SK-N-MC (cell line): ENCODE data around the gene ZNF423.

Source experiments
- DNase-seq: peaks from one replicate; pipeline ENCODE4 v3.0.0-alpha.2; 2011; ENCODE audit warnings: low read depth, low spot score
- H3K27ac ChIP-seq: fragments of 200-600 bp; sonication (generic); 2 replicates; pipeline ENCODE4 v1.5.1; 2016; ENCODE audit warnings: mixed run types
- H3K36me3 ChIP-seq: fragments of 200-600 bp; sonication (generic); 2 replicates; pipeline ENCODE4 v1.6.1; 2017; ENCODE audit warnings: antibody characterized with exemption, low read length, mixed read lengths; ENCODE audit not compliant: insufficient read depth
- H3K4me3 ChIP-seq: fragments of 200-600 bp; sonication (generic); 2 replicates; pipeline ENCODE4 v1.5.1; 2016
- H3K9ac ChIP-seq: fragments of 200-600 bp; sonication (generic); 2 replicates; pipeline ENCODE4 v1.8.0; 2017; ENCODE audit warnings: mixed run types, mixed read lengths; ENCODE audit not compliant: insufficient read length
- H3K9me3 ChIP-seq: fragments of 200-600 bp; sonication (generic); 2 replicates; pipeline ENCODE4 v1.6.1; 2017; ENCODE audit warnings: low read depth, mild to moderate bottlenecking, antibody characterized with exemption, low read length, moderate library complexity, mixed read lengths
- EZH2 ChIP-seq: fragments of 200-600 bp; sonication (generic); IDR thresholded peaks from one replicate; pipeline ENCODE4 v1.6.1; 2017; ENCODE audit warnings: antibody characterized with exemption
- FOXP2 ChIP-seq: optimal IDR thresholded peaks from 2 replicates; pipeline ENCODE3; 2011; ENCODE audit warnings: mild to moderate bottlenecking, moderate library complexity; ENCODE audit not compliant: insufficient read depth; ENCODE audit errors: extremely low read length, control extremely low read depth
- POLR2AphosphoS5 ChIP-seq: IDR thresholded peaks from 2 replicates; pipeline ENCODE4 v1.6.1; 2012; ENCODE audit warnings: mild to moderate bottlenecking, low read depth, low read length, borderline replicate concordance

ZNF423 gene

DNA sequence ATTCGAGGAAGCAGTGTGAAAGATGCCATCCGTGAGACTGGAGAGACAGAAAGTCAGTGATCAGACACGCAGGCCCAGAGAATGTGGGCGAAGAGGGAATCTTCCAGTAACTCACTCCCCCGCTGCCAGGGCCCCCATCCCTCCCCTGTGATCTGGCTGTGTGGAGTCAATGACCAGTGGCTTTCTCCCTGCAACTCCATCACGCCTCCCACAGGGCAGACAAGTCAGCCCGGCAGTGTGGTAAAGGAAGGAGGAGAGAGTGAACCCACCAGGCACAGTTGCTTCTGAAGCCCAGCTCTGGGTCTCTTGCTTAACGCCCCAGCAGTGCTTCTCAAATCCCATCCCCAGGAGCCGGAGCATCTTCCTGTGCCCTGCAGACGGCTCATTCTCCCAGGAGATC, 142.1 kb downstream of the ZNF423 start:
- no peaks in the 10 kb centered on the region for H3K9me3 ChIP-seq
- no peaks in the 10 kb centered on the region for H3K36me3 ChIP-seq
- TF ChIP-seq FOXP2 (no peak), POLR2AphosphoS5 (no peak), EZH2 (no peak)
- no peak overlapping the region for H3K9ac ChIP-seq
- H3K27ac ChIP-seq: no peak overlapping the region
- no peak for DNase-seq
- H3K4me3 ChIP-seq: no peak overlapping the region

DNA sequence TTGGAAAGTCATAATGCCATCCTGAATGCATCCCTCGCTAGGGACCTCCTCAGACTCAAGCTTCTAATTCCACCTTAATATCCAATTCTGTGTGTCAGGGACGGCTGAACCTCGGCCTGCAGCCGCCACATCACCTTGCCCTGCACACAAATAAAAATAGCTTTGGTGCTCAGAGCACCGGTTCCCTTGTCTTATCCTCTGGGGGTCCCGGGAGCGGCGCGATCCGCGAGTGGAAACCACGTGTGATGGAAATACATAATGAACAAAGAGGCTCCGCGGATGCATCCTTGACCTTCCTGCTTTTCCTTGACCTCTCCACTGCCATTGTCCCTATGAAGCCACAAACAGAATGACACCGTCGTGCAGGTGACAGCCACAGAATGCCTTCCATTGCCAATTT, 143.4 kb downstream of the ZNF423 start:
- DNase-seq: no peak
- Histone ChIP-seq H3K4me3 (no peak overlapping the region), H3K9ac (no peak overlapping the region), H3K9me3 (no peaks in the 10 kb centered on the region), H3K36me3 (no peaks in the 10 kb centered on the region), H3K27ac (no peak overlapping the region)
- TF ChIP-seq EZH2: no peak
- no peak for TF ChIP-seq POLR2AphosphoS5
- TF ChIP-seq FOXP2: no peak

DNA sequence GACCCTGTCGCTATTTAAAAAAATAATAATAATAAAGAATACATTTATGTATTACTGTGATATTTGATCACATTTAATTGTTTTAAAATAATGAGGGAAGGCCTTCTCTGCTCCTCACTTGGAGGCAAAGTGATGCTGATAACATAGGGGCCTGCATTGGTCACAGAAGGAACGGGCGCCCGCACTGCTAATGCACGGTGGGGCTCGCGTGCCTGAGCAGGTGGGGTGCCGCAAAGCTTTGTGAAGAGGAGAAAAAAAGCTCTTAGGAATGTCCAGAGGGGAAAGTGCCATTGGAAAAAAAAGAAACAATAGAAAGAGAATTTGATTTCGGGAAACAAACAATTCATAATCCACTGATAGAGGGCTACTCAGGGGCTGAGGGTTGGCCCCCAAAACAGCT, 143.8 kb downstream of the ZNF423 start:
- Histone ChIP-seq H3K4me3 (no peak overlapping the region), H3K9me3 (no peaks in the 10 kb centered on the region), H3K27ac (no peak overlapping the region), H3K9ac (no peak overlapping the region), H3K36me3 (no peaks in the 10 kb centered on the region)
- TF ChIP-seq POLR2AphosphoS5 (no peak), FOXP2 (no peak), EZH2 (no peak)
- DNase-seq: no peak

DNA sequence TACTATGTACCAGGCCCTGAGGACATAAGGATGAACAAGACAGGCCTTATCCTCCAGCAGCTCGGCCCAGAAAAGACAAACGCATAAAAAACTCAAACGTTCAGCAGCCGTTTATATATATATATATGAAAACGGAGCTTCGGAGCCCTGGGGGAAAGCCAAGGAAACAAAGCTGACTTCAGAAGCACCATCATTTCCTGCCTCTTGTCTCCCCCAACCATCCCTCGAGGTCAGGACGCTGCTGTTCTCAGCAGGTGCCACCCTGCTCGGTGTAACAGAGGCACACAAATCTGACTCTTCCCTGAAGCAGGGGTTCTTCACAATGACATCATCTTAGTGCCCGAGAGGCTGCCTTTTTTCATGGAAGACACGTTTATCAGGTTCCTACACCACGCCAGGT, 146.9 kb downstream of the ZNF423 start:
- DNase-seq: no peak
- Histone ChIP-seq H3K9ac (no peak overlapping the region), H3K9me3 (no peaks in the 10 kb centered on the region)

DNA sequence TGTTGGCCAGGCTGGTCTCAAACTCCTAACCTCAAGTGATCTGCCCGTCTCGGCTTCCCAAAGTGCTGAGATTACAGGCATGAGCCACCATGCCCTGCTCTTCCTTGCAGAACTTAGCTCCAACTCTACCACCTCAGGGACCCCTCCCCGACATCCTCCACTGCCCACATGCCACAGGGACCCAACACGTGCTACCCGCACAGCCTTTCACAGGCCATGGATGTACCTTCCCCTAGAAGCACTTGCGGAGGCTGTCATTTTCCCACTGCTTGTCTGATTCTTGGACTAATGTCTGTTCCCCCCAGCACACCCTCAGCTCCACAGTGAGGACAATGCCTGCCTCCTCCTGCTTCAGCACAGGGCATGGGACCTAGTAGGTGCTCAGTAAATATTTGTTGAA, 147.4 kb downstream of the ZNF423 start:
- no peak overlapping the region for H3K9ac ChIP-seq
- H3K27ac ChIP-seq: no peak overlapping the region
- no peaks in the 10 kb centered on the region for H3K9me3 ChIP-seq
- DNase-seq: no peak
- H3K4me3 ChIP-seq: no peak overlapping the region
- no peak for TF ChIP-seq FOXP2
- no peak for TF ChIP-seq EZH2
- no peaks in the 10 kb centered on the region for H3K36me3 ChIP-seq

More for the DNA sequence above, 146.9 kb downstream of the ZNF423 start:
- Histone ChIP-seq H3K4me3 (no peak overlapping the region), H3K27ac (no peak overlapping the region), H3K36me3 (no peaks in the 10 kb centered on the region)
- TF ChIP-seq EZH2 (no peak), POLR2AphosphoS5 (no peak), FOXP2 (no peak)

DNA sequence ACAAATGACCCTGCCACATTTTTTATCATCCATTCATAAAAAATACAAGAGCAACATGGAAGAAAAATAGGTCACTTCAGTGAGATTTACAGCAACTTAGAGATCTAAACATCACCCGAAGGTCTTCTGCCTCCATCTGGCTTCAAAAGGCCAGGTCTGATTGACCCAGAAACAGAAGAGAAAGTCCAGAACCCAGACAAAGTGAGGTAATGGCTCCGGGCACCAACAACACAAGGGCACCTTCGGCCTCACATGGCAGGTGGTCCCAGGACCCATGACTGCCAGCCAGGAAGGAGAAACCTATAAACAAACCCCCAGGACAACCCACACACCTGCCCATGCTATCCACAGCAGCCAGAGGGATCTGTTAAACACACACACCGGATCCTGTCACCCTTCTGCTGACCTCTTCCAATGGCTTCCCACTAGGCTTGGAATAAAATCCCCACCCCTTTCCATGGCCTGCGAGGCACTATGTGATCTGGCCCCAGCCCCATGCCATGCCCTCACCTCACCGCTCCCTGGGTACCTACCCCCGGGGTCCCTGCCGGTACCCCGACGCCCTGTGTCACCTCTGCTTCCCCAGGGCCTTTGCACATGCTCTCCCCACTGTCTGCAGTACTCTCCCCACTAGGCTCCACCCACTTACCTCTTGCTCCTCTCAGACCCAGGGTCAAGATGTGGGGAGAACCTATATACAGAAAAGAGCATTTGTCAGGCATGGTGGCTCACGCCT, 149.1 kb downstream of the ZNF423 start:
- H3K36me3 ChIP-seq: no peaks in the 10 kb centered on the region
- no peak overlapping the region for H3K27ac ChIP-seq
- no peak overlapping the region for H3K4me3 ChIP-seq
- DNase-seq: no peak
- TF ChIP-seq EZH2 (no peak), POLR2AphosphoS5 (no peak), FOXP2 (no peak)
- no peaks in the 10 kb centered on the region for H3K9me3 ChIP-seq
- H3K9ac ChIP-seq: no peak overlapping the region

DNA sequence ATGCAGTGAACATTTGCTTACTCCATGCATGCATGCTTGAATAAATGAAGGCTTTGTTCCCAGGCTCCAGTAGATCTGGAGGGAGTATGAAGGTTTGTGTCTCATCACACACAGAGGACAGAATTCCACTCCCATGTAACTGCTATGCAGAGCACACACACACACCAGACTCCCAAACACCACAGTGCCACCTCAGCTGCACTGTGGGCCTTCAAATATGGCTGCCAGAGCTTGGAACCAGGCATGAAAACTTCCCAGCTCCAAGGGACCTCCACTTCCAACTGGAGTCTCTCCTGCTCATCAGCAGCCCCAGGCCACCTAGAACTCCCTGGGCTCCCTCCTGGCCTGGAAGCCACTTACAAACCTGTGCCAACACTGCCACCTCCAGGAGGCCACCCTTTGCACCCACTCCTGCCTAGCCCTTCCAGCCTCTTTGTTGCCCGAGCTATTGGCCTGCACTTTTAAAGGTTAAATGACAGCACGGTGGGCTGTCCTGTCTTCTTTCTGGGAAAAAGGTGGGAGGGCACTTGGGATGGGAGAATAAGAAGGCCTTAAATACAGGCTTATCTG, 151.2 kb downstream of the ZNF423 start:
- no peak for DNase-seq
- no peak overlapping the region for H3K4me3 ChIP-seq
- H3K27ac ChIP-seq: no peak overlapping the region
- H3K36me3 ChIP-seq: no peaks in the 10 kb centered on the region
- no peak for TF ChIP-seq FOXP2
- TF ChIP-seq EZH2: no peak
- no peak for TF ChIP-seq POLR2AphosphoS5
- H3K9ac ChIP-seq: no peak overlapping the region
- H3K9me3 ChIP-seq: no peaks in the 10 kb centered on the region

DNA sequence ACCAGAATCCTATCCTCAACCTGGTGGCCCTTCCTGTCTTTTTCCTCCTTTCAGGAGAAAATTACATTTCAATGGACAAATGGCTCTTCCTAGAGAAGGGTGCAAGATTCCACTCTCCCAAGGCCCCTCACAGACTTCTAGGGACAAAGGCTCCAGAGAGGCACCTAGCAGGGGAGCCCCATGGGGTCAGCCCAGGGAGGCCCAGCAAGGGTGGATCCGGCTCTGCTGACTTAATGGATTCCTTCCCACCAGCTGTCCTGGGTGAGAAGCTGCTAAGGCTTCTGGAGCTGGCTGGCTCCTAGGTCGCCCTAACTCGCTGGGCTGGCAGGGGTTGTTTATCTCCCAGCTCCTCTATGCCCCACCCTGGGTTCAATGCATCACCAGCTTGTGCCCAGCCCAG, 152.4 kb downstream of the ZNF423 start:
- Histone ChIP-seq H3K9ac (no peak overlapping the region), H3K9me3 (no peaks in the 10 kb centered on the region), H3K4me3 (0 out of 2 replicates have a peak overlapping the region, but pooled peaks have one; percentile 15), H3K36me3 (no peaks in the 10 kb centered on the region), H3K27ac (no peak overlapping the region)
- no peak for TF ChIP-seq POLR2AphosphoS5
- TF ChIP-seq EZH2: no peak
- no peak for TF ChIP-seq FOXP2
- DNase-seq: no peak

DNA sequence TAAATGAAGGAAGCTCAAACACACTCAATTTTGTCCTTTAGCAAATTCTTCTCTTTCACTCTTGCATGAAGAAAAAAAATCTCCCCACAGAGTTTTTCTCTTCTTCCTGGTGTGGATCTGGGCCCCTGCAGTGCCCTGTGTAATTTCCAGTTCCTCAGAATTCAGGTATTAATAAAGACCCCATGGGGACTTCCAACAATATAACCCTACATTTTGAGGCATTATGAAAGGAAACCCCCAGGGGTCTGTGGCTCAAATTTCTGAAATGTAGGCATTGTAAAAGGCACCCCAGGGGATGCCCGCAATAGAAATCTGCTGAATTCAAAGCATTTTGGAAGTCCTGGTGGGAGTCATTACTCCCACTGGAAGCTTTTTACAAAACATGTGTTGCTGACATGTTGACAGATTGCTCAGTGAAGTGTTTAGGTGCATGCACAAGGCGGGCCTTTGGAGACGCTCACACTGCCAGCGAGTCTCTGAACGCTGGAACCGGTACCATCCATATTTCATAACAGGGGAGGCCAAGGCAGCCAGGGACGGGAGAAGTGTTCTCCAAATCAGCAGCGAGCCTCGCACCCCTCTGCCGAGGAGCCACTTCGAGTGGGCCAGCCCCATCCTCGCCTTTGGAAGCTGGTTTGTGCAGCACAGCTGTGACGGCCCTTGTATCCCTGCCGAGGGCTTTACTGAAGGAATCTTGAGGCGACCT, 154.0 kb downstream of the ZNF423 start:
- H3K4me3 ChIP-seq: peak overlapping the region; percentile 69
- H3K9me3 ChIP-seq: no peaks in the 10 kb centered on the region
- DNase-seq: peak; percentile 86
- H3K9ac ChIP-seq: no peak overlapping the region
- no peaks in the 10 kb centered on the region for H3K36me3 ChIP-seq
- TF ChIP-seq EZH2 (no peak), POLR2AphosphoS5 (peak; percentile 53; the same call in 1 of the 2 replicates), FOXP2 (peak; percentile 85)
- H3K27ac ChIP-seq: peak overlapping the region; percentile 97
